Measurements from ENCODE around the gene ZNF763.
"Not testable (repeated sequence)": the region's sequence is repeated elsewhere in the genome, so short reads cannot be mapped to it uniquely, and the experiment has no call there.

The ZNF763 gene

GRCh38 chr19:11963566-11964355, 1.1 kb upstream of the ZNF763 start:
- DNase-seq: peak; percentile 62 to 93 (median 86)
- intact Hi-C loops (cut with DNase I): no loop called here

GRCh38 chr19:11964496-11964857, 363 bp upstream of the ZNF763 start:
- intact Hi-C loops (cut with DNase I): no loop called here
- peak in 7 of 42 donors; percentile 25 to 58 (median 46) for DNase-seq

DNA sequence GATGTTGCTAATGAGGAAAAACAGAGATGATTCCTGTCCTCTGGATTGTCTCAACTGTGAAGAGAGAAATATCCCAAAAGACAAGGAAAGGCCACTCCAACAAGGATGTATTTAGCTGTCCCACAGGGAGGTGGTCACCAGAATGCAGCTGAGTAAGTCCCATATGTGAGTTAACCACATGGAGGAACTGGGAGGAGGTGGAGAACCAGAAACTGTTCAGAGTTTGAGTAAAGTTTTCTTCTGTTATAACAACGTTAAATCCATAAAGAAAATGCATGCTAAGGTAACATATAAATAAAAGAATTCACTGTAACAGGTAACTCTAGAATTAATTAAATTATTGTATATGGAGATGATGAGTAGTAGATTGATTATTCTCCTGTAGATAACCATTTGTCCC, 5.3 kb downstream of the ZNF763 start:
- intact Hi-C loops (cut with DNase I): no loop called here
- no peak for DNase-seq

- no peak for DNase-seq
- intact Hi-C loops (cut with DNase I): no loop called here
These were observed 6.2 kb downstream of the ZNF763 start for GRCh38 chr19:11971041-11971440.

GRCh38 chr19:11973019-11973810, 8.4 kb downstream of the ZNF763 start:
- DNase-seq: no peak
- intact Hi-C loops (cut with DNase I): no loop called here

DNA sequence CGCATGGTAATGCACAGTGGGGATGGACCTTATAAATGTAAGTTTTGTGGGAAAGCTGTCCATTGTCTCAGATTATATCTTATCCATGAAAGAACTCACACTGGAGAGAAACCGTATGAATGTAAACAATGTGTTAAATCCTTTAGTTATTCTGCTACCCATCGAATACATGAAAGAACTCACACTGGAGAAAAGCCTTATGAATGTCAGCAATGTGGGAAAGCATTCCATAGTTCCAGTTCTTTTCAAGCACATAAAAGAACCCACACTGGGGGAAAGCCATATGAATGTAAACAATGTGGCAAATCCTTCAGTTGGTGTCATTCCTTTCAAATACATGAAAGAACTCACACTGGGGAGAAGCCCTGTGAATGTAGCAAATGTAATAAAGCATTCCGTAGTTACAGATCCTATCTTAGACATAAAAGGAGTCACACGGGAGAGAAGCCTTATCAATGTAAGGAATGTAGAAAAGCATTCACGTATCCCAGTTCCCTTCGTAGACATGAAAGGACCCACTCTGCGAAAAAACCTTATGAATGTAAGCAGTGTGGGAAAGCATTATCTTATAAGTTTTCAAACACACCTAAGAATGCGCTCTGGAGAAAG, 13.8 kb downstream of the ZNF763 start:
- no peak for DNase-seq
- intact Hi-C loops (cut with DNase I): no loop called here

GRCh38 chr19:11979527-11979926, 14.7 kb downstream of the ZNF763 start:
- DNase-seq: no peak
- intact Hi-C loops (cut with DNase I): no loop called here

DNA sequence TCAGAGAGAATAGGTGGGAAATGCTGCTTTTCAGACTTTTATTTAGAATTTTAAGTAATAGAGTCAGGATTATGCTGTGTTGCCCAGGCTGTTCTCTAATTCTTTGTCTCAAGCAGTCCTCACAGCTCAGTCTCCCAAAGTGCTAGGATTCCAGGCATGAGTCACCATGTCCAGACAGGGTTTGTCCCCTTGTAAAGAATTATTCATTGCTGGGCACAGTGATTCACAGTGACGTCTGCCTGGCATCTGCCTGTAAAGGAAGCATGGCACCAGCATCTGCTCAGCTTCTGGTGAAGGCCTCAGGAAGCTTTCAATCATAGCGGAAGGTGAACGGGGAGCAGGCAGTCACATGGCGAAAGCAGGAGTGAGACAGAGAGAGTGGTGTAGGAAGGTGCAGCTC, 17.7 kb downstream of the ZNF763 start:
- DNase-seq: no peak
- intact Hi-C loops (cut with DNase I): no loop called here

GRCh38 chr19:11984986-11985385, 20.1 kb downstream of the ZNF763 start:
- intact Hi-C loops (cut with DNase I): loop anchor here (5.0 kb wide), 2 partner anchors 63 to 188 kb away; partner anchors contain the start of gene ZNF491

GRCh38 chr19:11986754-11987153, 21.9 kb downstream of the ZNF763 start:
- intact Hi-C loops (cut with DNase I): loop anchor here (5.0 kb wide), 2 partner anchors 64 to 189 kb away; partner anchors contain the start of gene ZNF491
- no peak for DNase-seq

More at GRCh38 chr19:11984986-11985385, 20.1 kb downstream of the ZNF763 start:
- peak in 1 of 42 donors; percentile 13 for DNase-seq

DNA sequence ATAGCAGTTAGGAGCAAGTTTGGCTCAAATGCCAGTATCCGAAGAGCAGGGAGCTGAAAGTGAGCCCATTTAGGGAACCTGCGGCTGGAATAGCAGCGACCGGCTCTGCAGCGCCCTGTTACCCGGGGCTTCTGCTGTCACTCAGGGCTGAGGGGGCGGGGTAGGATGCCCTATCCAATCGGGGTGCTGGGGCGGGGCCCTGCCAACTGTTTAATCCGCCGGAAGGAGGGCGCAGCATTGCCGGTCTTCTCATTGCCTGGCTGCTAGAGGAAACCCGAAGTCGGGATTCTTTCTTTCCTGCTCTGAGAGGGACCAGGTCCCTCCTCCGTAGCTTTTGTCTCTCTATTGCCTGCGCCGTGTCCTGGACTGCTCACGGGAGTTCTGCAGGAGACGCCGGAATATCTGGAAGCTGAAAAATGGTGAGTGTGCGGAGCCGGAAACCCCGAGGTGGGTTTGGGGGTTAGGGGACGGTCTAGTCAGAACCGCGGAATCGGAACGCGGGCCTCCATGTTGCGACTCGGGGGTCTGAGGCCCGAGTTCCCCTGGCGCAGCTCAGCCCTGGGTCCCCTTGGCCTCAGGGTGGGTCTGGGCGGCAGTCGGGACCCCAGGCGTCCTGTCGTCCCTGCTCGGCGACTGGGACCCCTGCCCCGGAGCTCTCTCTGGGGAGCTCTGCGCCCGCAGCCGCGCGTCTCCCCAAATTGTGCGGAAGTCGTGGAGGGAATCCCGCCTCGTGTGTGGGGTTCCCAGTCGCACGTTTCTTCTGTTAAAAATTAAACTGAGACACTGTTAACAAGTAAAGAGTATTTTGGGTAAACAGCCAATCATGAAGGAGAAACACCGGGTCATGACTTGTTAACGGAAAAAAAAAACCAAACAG, 22.8 kb downstream of the ZNF763 start:
- DNase-seq: peak; percentile 90 to 99 (median 97)
- intact Hi-C loops (cut with DNase I): loop anchor here (5.0 kb wide), 2 partner anchors 65 to 190 kb away; partner anchors contain the start of gene ZNF491

DNA sequence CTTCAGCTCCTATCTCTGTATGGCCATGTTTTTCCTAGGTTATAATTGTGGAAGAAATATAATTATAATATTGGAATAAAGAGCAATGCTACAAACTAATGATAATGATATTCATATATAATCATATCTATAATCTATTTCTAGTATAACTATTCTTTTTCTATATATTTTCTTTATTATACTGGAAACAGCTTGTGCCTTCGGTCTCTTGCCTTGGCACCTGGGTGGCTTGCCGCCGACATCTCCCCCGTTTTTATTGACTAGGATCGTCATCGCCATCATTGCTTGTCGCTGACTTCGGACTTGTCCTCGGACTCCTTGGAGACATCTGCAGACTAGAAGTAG, 24.2 kb downstream of the ZNF763 start:
- intact Hi-C loops (cut with DNase I): loop anchor here (5.0 kb wide), 2 partner anchors 67 to 192 kb away; partner anchors contain the start of gene ZNF491
- no peak for DNase-seq

DNA sequence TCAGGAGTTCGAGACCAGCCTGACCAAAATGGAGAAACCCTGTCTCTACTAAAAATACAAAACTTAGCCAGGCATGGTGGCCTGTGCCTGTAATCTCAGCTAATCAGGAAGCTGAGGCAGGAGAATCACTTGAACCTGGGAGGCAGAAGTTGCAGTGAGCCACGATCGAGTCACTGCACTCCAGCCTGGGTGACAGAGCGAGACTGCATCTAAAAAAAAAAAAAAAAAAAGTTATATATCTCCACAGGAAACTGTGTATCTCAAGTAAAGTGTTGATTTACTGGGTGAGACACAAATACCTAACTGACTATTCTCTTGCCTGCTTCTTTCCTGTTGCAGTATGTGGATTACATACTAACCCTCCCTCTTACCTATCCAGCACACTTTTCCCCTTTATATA, 27.1 kb downstream of the ZNF763 start:
- DNase-seq; intact Hi-C loops (cut with DNase I): not testable (repeated sequence)

DNA sequence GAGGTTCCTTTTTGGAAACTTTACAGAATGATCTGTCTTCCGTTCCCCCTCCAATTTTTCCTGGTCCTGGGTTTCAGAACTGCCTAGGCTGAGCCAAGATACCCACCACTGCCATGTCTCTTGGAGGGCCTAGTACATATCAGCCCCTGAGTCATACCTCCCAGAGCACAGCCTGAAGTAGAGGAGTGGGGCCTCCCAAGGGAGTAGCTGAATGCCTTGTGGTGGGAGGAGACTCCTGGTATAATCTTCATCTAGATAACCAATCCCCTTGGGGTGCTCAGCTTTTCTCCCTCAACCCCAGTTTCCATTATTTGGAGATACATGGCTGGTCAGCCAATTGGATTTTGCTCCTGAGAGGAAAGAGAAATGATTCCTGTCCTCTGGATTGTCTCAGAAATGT, 30.3 kb downstream of the ZNF763 start:
- intact Hi-C loops (cut with DNase I): no loop called here
- no peak for DNase-seq

DNA sequence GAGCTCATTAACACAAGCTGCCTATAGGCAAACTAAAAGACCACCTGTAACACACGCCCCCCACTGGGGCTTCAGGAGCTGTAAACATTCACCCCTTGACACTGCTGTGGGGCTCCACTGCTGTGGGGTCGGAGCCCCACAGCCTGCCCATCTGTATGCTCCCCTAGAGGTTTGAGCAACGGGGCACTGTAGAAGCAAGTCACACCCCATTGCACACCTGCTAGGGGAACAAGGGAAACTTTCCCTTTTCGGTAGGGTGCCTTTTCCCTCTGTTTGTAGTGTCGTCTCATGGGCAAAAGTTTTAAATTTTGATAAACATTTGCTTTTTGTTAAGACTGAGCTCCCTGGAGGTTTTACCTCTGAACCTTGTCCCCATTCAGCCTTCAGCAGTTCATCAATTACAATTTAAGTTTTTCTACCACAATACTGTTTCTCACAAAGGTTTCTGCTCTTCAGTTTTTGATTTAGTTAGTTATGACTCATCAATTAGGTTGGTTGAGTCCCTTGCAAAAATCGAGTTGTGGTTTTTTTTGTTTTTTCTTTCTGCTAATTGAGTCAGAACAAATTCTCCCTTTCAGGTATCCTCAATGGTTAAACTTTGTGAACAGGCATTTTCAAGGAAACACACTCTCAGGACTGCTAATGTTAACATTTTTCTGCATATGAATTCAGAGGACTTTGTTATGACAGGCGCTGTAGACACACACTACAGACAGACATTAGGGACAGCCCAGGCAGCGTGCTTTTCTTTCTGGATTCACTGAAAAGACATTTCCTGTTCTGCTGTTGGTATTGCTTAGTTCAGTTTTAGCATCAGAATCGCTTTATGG, 35.5 kb downstream of the ZNF763 start:
- DNase-seq: no peak
- intact Hi-C loops (cut with DNase I): no loop called here

GRCh38 chr19:12015015-12015752, 50.3 kb downstream of the ZNF763 start:
- DNase-seq: no peak
- intact Hi-C loops (cut with DNase I): no loop called here

GRCh38 chr19:12015753-12016116, 50.9 kb downstream of the ZNF763 start:
- intact Hi-C loops (cut with DNase I): no loop called here
- DNase-seq: no peak

All from head of caudate nucleus (tissue), 42 donors.